ENCODE measurements around the gene TMEM156. TPM values are rescaled to one million over a fixed set of nuclear protein-coding genes. Genes with fewer than 3 reads are reported as not detected.
"Not testable (repeated sequence)": the region's sequence is repeated elsewhere in the genome, so short reads cannot be mapped to it uniquely, and the experiment has no call there.

The TMEM156 gene
- total RNA-seq, 1 donor from 2014 or later, result not detected

DNA sequence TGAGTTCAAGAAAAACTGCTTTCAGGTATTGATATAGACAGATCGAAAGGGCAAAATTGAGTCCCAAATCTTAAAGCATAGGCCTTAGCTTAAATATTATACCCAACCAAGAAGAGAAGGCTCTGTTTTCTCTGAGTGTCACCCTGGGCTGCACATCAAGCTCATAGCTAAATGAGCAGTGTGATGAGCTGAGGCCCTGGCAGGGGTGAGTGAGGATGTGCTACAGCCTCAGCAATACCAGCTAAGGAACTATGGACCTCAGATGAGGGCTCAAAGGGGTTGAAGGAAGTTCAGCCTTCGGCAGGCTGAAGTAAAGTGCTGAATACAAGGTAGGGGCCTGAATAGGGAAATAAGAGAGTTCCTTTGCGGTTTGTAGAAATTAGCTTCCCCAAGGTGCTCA lies 85.3 kb downstream of the TMEM156 start:
- peak overlapping the region; percentile 12 for H3K27ac Mint-ChIP-seq
- no peak overlapping the region for H3K4me3 Mint-ChIP-seq (ENCODE audit: low read depth)
- H3K27me3 Mint-ChIP-seq, result no peaks in the 10 kb centered on the region
- no peaks in the 10 kb centered on the region for H3K9me3 Mint-ChIP-seq (ENCODE audit: low read depth)
- H3K36me3 Mint-ChIP-seq (ENCODE audit: insufficient read depth), result peaks cover 8% of the 10 kb centered on the region
- peaks cover 6% of the 10 kb centered on the region for H3K4me1 Mint-ChIP-seq (ENCODE audit: low read depth)
- no peak for DNase-seq (ENCODE audit: low spot score, unreplicated experiment)
- no peak for TF ChIP-seq CTCF (IDR thresholded peaks at IDR 0.05; ENCODE audit: unreplicated experiment)

DNA sequence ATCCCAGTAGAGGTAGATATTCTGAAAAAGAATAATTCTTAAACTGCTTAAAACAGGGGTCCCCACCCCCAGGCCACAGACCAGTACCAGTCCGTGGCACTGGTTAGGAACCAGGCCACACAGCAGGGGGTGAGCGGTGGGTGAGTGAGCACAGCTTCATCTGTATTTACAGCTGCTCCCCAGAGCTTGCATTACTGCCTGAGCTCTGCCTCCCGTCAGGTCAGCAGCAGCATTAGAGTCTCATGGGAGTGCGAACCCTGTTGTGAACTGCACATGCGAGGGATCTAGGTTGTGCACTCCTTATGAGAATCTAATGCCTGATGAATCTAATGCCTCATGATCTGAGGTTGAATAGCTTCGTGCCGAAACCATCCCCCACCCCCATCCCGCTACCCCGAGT lies 87.8 kb downstream of the TMEM156 start:
- H3K27me3 Mint-ChIP-seq, result no peaks in the 10 kb centered on the region
- H3K4me1 Mint-ChIP-seq (ENCODE audit: low read depth), result no peaks in the 10 kb centered on the region

GRCh38 chr4:38943343-38943742 lies 88.9 kb downstream of the TMEM156 start:
- no peaks in the 10 kb centered on the region for H3K27me3 Mint-ChIP-seq

More for the DNA sequence above, 87.8 kb downstream of the TMEM156 start:
- no peak overlapping the region for H3K4me3 Mint-ChIP-seq (ENCODE audit: low read depth)
- no peak for TF ChIP-seq CTCF (IDR thresholded peaks at IDR 0.05; ENCODE audit: unreplicated experiment)
- no peak overlapping the region for H3K27ac Mint-ChIP-seq
- peaks cover 11% of the 10 kb centered on the region for H3K36me3 Mint-ChIP-seq (ENCODE audit: insufficient read depth)
- H3K9me3 Mint-ChIP-seq (ENCODE audit: low read depth), result no peaks in the 10 kb centered on the region
- no peak for DNase-seq (ENCODE audit: low spot score, unreplicated experiment)

GRCh38 chr4:38941906-38942305 lies 90.3 kb downstream of the TMEM156 start:
- not testable (repeated sequence) for H3K27me3 Mint-ChIP-seq; H3K27ac Mint-ChIP-seq; H3K4me1 Mint-ChIP-seq (ENCODE audit: low read depth); H3K9me3 Mint-ChIP-seq (ENCODE audit: low read depth); DNase-seq (ENCODE audit: low spot score, unreplicated experiment); H3K4me3 Mint-ChIP-seq (ENCODE audit: low read depth)
- H3K36me3 Mint-ChIP-seq (ENCODE audit: insufficient read depth), result peaks cover 23% of the 10 kb centered on the region

More at GRCh38 chr4:38943343-38943742, 88.9 kb downstream of the TMEM156 start:
- Mint-ChIP-seq H3K27ac (no peak overlapping the region), H3K36me3 (ENCODE audit: insufficient read depth) (peaks cover 13% of the 10 kb centered on the region), H3K4me3 (ENCODE audit: low read depth) (no peak overlapping the region), H3K9me3 (ENCODE audit: low read depth) (no peaks in the 10 kb centered on the region), H3K4me1 (ENCODE audit: low read depth) (no peaks in the 10 kb centered on the region)
- DNase-seq (ENCODE audit: low spot score, unreplicated experiment), result no peak
- TF ChIP-seq CTCF (IDR thresholded peaks at IDR 0.05; ENCODE audit: unreplicated experiment), result no peak

DNA sequence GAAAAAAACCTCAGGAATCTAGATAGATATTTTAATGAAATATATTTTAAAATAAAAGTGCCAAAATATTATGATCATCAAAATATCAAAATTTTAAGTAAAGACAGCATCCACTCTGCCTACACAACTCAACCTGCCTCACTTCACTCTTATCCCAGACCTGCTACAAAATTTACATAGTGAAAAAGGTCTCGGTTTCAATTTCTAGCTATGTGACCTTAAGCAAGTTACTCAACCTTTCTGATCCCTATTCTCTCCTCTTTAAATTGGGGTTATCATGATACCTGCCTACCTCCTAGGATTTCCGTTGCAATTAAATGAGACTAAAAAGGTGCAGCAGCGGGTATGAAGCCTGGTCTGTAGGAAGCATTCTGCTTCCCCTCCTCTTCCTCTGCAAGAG lies 91.7 kb downstream of the TMEM156 start:
- H3K36me3 Mint-ChIP-seq (ENCODE audit: insufficient read depth), result peaks cover 24% of the 10 kb centered on the region

More for the DNA sequence above, 91.7 kb downstream of the TMEM156 start:
- TF ChIP-seq CTCF (IDR thresholded peaks at IDR 0.05; ENCODE audit: unreplicated experiment), result no peak
- Mint-ChIP-seq H3K4me1 (ENCODE audit: low read depth) (peaks cover 3% of the 10 kb centered on the region), H3K27ac (no peak overlapping the region), H3K4me3 (ENCODE audit: low read depth) (no peak overlapping the region), H3K9me3 (ENCODE audit: low read depth) (no peaks in the 10 kb centered on the region), H3K27me3 (no peaks in the 10 kb centered on the region)
- DNase-seq (ENCODE audit: low spot score, unreplicated experiment), result no peak
